Measurements from ENCODE around the gene NDUFA7. TPM values are rescaled to one million over a fixed set of nuclear protein-coding genes. Genes with fewer than 3 reads are reported as not detected.
"Not testable (repeated sequence)": the region's sequence is repeated elsewhere in the genome, so short reads cannot be mapped to it uniquely, and the experiment has no call there.

Gene NDUFA7
- total RNA-seq, 1 donor from 2014 or later, result 54.5 TPM

GRCh38 chr19:8355631-8356402 is 34.6 kb upstream of the NDUFA7 start:
- Mint-ChIP-seq H3K27ac (peak overlapping the region; percentile 47), H3K4me1 (ENCODE audit: low read depth) (peaks cover 13% of the 10 kb centered on the region), H3K27me3 (ENCODE audit: low read depth) (peaks cover 16% of the 10 kb centered on the region), H3K9me3 (no peaks in the 10 kb centered on the region), H3K36me3 (ENCODE audit: low read depth) (no peaks in the 10 kb centered on the region), H3K4me3 (ENCODE audit: low read depth) (no peak overlapping the region)
- intact Hi-C loops (cut with micrococcal nuclease), result no loop called here
- no peak for DNase-seq (ENCODE audit: low spot score)

- H3K9me3 Mint-ChIP-seq; H3K27ac Mint-ChIP-seq; DNase-seq (ENCODE audit: low spot score); H3K36me3 Mint-ChIP-seq (ENCODE audit: low read depth); H3K4me3 Mint-ChIP-seq (ENCODE audit: low read depth): not testable (repeated sequence)
- intact Hi-C loops (cut with micrococcal nuclease), result loop anchor here (5.0 kb wide), 1 partner anchor 224 kb away; the partner anchor contains the start of gene MYO1F
- Mint-ChIP-seq H3K27me3 (ENCODE audit: low read depth) (peaks cover 21% of the 10 kb centered on the region), H3K4me1 (ENCODE audit: low read depth) (peaks cover 13% of the 10 kb centered on the region)
Observed at GRCh38 chr19:8352845-8353244, 31.7 kb upstream of the NDUFA7 start.

GRCh38 chr19:8352134-8352827 is 31.1 kb upstream of the NDUFA7 start:
- H3K4me1 Mint-ChIP-seq (ENCODE audit: low read depth), result peaks cover 13% of the 10 kb centered on the region

GRCh38 chr19:8349629-8350372 is 28.6 kb upstream of the NDUFA7 start:
- not testable (repeated sequence) for H3K9me3 Mint-ChIP-seq; H3K36me3 Mint-ChIP-seq (ENCODE audit: low read depth); DNase-seq (ENCODE audit: low spot score); H3K4me1 Mint-ChIP-seq (ENCODE audit: low read depth); H3K4me3 Mint-ChIP-seq (ENCODE audit: low read depth); H3K27ac Mint-ChIP-seq
- peaks cover 24% of the 10 kb centered on the region for H3K27me3 Mint-ChIP-seq (ENCODE audit: low read depth)
- intact Hi-C loops (cut with micrococcal nuclease), result loop anchor here (5.0 kb wide), 1 partner anchor 228 kb away; the partner anchor contains the start of gene MYO1F

More at GRCh38 chr19:8352134-8352827, 31.1 kb upstream of the NDUFA7 start:
- no peaks in the 10 kb centered on the region for H3K36me3 Mint-ChIP-seq (ENCODE audit: low read depth)
- intact Hi-C loops (cut with micrococcal nuclease), result loop anchor here (5.0 kb wide), 1 partner anchor 225 kb away; the partner anchor contains the start of gene MYO1F
- no peak overlapping the region for H3K27ac Mint-ChIP-seq
- H3K9me3 Mint-ChIP-seq, result no peaks in the 10 kb centered on the region
- no peak for DNase-seq (ENCODE audit: low spot score)
- H3K4me3 Mint-ChIP-seq (ENCODE audit: low read depth), result no peak overlapping the region
- peaks cover 21% of the 10 kb centered on the region for H3K27me3 Mint-ChIP-seq (ENCODE audit: low read depth)

GRCh38 chr19:8343483-8343844 is 22.3 kb upstream of the NDUFA7 start:
- peaks cover 26% of the 10 kb centered on the region for H3K27me3 Mint-ChIP-seq (ENCODE audit: low read depth)
- intact Hi-C loops (cut with micrococcal nuclease), result no loop called here
- DNase-seq (ENCODE audit: low spot score), result no peak
- H3K36me3 Mint-ChIP-seq (ENCODE audit: low read depth), result no peaks in the 10 kb centered on the region
- no peaks in the 10 kb centered on the region for H3K9me3 Mint-ChIP-seq
- peaks cover 3% of the 10 kb centered on the region for H3K4me1 Mint-ChIP-seq (ENCODE audit: low read depth)
- H3K27ac Mint-ChIP-seq, result no peak overlapping the region
- peak overlapping the region; percentile 70 for H3K4me3 Mint-ChIP-seq (ENCODE audit: low read depth)

GRCh38 chr19:8342684-8343482 is 21.7 kb upstream of the NDUFA7 start, which contains the start of gene KANK3:
KANK3 (minus strand) TSS chr19:8343262; CDS start chr19:8337828, 5,434 bp downstream.
- H3K36me3 Mint-ChIP-seq (ENCODE audit: low read depth), result no peaks in the 10 kb centered on the region
- intact Hi-C loops (cut with micrococcal nuclease), result no loop called here
- peaks cover 3% of the 10 kb centered on the region for H3K4me1 Mint-ChIP-seq (ENCODE audit: low read depth)
- H3K4me3 Mint-ChIP-seq (ENCODE audit: low read depth), result peak within 1 kb of the TSS; percentile 70
- H3K9me3 Mint-ChIP-seq, result no peaks in the 10 kb centered on the region
- H3K27ac Mint-ChIP-seq, result no peak within 1 kb of the TSS
- peak; percentile 87 for DNase-seq (ENCODE audit: low spot score)
- H3K27me3 Mint-ChIP-seq (ENCODE audit: low read depth), result peaks cover 30% of the 10 kb centered on the region

- intact Hi-C loops (cut with micrococcal nuclease), result no loop called here
- no peak overlapping the region for H3K4me3 Mint-ChIP-seq (ENCODE audit: low read depth)
- H3K27ac Mint-ChIP-seq, result no peak overlapping the region
- H3K36me3 Mint-ChIP-seq (ENCODE audit: low read depth), result no peaks in the 10 kb centered on the region
- DNase-seq (ENCODE audit: low spot score), result no peak
- peaks cover 3% of the 10 kb centered on the region for H3K4me1 Mint-ChIP-seq (ENCODE audit: low read depth)
- H3K9me3 Mint-ChIP-seq, result no peaks in the 10 kb centered on the region
- H3K27me3 Mint-ChIP-seq (ENCODE audit: low read depth), result peaks cover 36% of the 10 kb centered on the region
Observed at GRCh38 chr19:8342316-8342683, 21.1 kb upstream of the NDUFA7 start.

- peaks cover 37% of the 10 kb centered on the region for H3K27me3 Mint-ChIP-seq (ENCODE audit: low read depth)
- H3K36me3 Mint-ChIP-seq (ENCODE audit: low read depth); intact Hi-C loops (cut with micrococcal nuclease); DNase-seq (ENCODE audit: low spot score); H3K4me1 Mint-ChIP-seq (ENCODE audit: low read depth); H3K9me3 Mint-ChIP-seq; H3K4me3 Mint-ChIP-seq (ENCODE audit: low read depth); H3K27ac Mint-ChIP-seq: not testable (repeated sequence)
Observed at GRCh38 chr19:8341504-8341903, 20.3 kb upstream of the NDUFA7 start.

- Mint-ChIP-seq H3K4me1 (ENCODE audit: low read depth) (peaks cover 9% of the 10 kb centered on the region), H3K4me3 (ENCODE audit: low read depth) (no peak overlapping the region), H3K27ac (no peak overlapping the region), H3K27me3 (ENCODE audit: low read depth) (peaks cover 45% of the 10 kb centered on the region), H3K9me3 (no peaks in the 10 kb centered on the region), H3K36me3 (ENCODE audit: low read depth) (no peaks in the 10 kb centered on the region)
- no peak for DNase-seq (ENCODE audit: low spot score)
- intact Hi-C loops (cut with micrococcal nuclease), result no loop called here
Observed at GRCh38 chr19:8340341-8341096, 19.3 kb upstream of the NDUFA7 start.

- peaks cover 9% of the 10 kb centered on the region for H3K4me1 Mint-ChIP-seq (ENCODE audit: low read depth)
- no peak overlapping the region for H3K27ac Mint-ChIP-seq
- no peaks in the 10 kb centered on the region for H3K9me3 Mint-ChIP-seq
- H3K4me3 Mint-ChIP-seq (ENCODE audit: low read depth), result no peak overlapping the region
- no peak for DNase-seq (ENCODE audit: low spot score)
- intact Hi-C loops (cut with micrococcal nuclease), result no loop called here
- peaks cover 45% of the 10 kb centered on the region for H3K27me3 Mint-ChIP-seq (ENCODE audit: low read depth)
- H3K36me3 Mint-ChIP-seq (ENCODE audit: low read depth), result no peaks in the 10 kb centered on the region
Observed at GRCh38 chr19:8338835-8339234, 17.7 kb upstream of the NDUFA7 start.

- Mint-ChIP-seq H3K4me3 (ENCODE audit: low read depth) (no peak overlapping the region), H3K9me3 (no peaks in the 10 kb centered on the region), H3K36me3 (ENCODE audit: low read depth) (no peaks in the 10 kb centered on the region), H3K4me1 (ENCODE audit: low read depth) (peaks cover 6% of the 10 kb centered on the region), H3K27me3 (ENCODE audit: low read depth) (peaks cover 43% of the 10 kb centered on the region), H3K27ac (no peak overlapping the region)
- no peak for DNase-seq (ENCODE audit: low spot score)
- intact Hi-C loops (cut with micrococcal nuclease), result no loop called here
Observed at GRCh38 chr19:8337728-8338127, 16.6 kb upstream of the NDUFA7 start.
